Endothelial cell of umbilical vein (primary cell): ENCODE results near the gene ALG5. TPM values are rescaled to one million over a fixed set of nuclear protein-coding genes. Genes with fewer than 3 reads are reported as not detected.

Experiments used
- BruUV-seq: library from RNA; stranded (reverse); fragments of 400-500 nt; replicated peaks from 2 replicates; lab custom pipeline; 2021; lab: Mats Ljungman, UMichigan
- CTCF ChIA-PET: fragments of 300-600, 350-600 bp; sonication (Branson Sonifier 250); formaldehyde crosslinking; loops from one replicate; lab custom pipeline; 2021; ENCODE audit warnings: antibody characterized with exemption, inconsistent platforms; lab: Charles Lee
- POLR2A ChIA-PET: fragments of 300-600, 350-600 bp; sonication (Branson Sonifier 250); formaldehyde crosslinking; loops from one replicate; lab custom pipeline; 2021; ENCODE audit warnings: antibody characterized with exemption, inconsistent platforms; lab: Charles Lee
- DNase-seq: peaks from one replicate; pipeline ENCODE4 v3.0.0-alpha.2; 2011; ENCODE audit warnings: low read depth, low spot score
- FAIRE-seq: peaks from 2 replicates; lab custom pipeline; 2011; peaks lifted over from hg19 to GRCh38; lab: Jason Lieb, UNC
- H2AFZ ChIP-seq: 2 replicates; pipeline ENCODE4 v1.6.0; 2012; ENCODE audit warnings: low read depth, low read length, control low read depth, inconsistent platforms
- H3K27ac ChIP-seq: 2 replicates; pipeline ENCODE4 v1.5.1; 2011; ENCODE audit warnings: low read depth, mild to moderate bottlenecking, control low read depth, low read length, moderate library complexity; ENCODE audit not compliant: insufficient read depth
- H3K27me3 ChIP-seq, 2 experiments: 2 replicates each; pipeline versions ENCODE4 v1.6.0 to v1.6.1; 2011; ENCODE audit warnings: low read length in 2 of 2, mixed read lengths in 1 of 2; ENCODE audit not compliant: control insufficient read depth in 2 of 2, insufficient read depth in 2 of 2
- H3K36me3 ChIP-seq, 2 experiments: 2 replicates in 1 of 2; 3 replicates in 1 of 2; pipeline ENCODE4 v1.5.1; 2011; ENCODE audit warnings: low read length in 2 of 2, mild to moderate bottlenecking in 1 of 2, moderate library complexity in 1 of 2; ENCODE audit not compliant: control insufficient read depth in 2 of 2, insufficient read depth in 2 of 2; ENCODE audit errors: extremely low read depth in 1 of 2
- H3K4me1 ChIP-seq: 3 replicates; pipeline ENCODE4 v1.5.1; 2011; ENCODE audit warnings: mild to moderate bottlenecking, low read length; ENCODE audit not compliant: control insufficient read depth, insufficient read depth; ENCODE audit errors: extremely low read depth
- H3K4me2 ChIP-seq: 2 replicates; pipeline ENCODE4 v1.6.1; 2011; ENCODE audit warnings: low read length, control low read depth, mixed read lengths; ENCODE audit not compliant: insufficient read depth
- H3K4me3 ChIP-seq, 3 experiments: fragments of 200-600 bp in 1 of 3; sonication (generic), shearing (Covaris generic) in 1 of 3; replicated peaks in 1 of 3; 2 replicates each; pipeline ENCODE4 v1.5.1; 2011 to 2016; ENCODE audit warnings: control low read depth in 3 of 3, low read length in 3 of 3, mild to moderate bottlenecking in 2 of 3, inconsistent platforms in 1 of 3, low read depth in 1 of 3, moderate library complexity in 1 of 3; ENCODE audit not compliant: insufficient read depth in 1 of 3
- H3K79me2 ChIP-seq: 2 replicates; pipeline ENCODE4 v1.6.0; 2012; ENCODE audit warnings: low read length, inconsistent platforms; ENCODE audit not compliant: control insufficient read depth, insufficient read depth
- H3K9ac ChIP-seq: replicated peaks from 2 replicates; pipeline ENCODE3; 2011; ENCODE audit warnings: low read length, control low read depth; ENCODE audit not compliant: insufficient read depth; ENCODE audit errors: extremely low read depth
- H3K9me1 ChIP-seq: replicated peaks from 3 replicates; pipeline ENCODE4 v1.6.0; 2011; ENCODE audit warnings: mild to moderate bottlenecking, low read length; ENCODE audit not compliant: control insufficient read depth, insufficient read depth; ENCODE audit errors: extremely low read depth
- H3K9me3 ChIP-seq: replicated peaks from 2 replicates; pipeline ENCODE4 v1.5.1; 2012; ENCODE audit warnings: low read length, inconsistent platforms; ENCODE audit not compliant: control insufficient read depth, insufficient read depth
- H4K20me1 ChIP-seq: replicated peaks from 2 replicates; pipeline ENCODE3; 2011; ENCODE audit warnings: mild to moderate bottlenecking, low read length; ENCODE audit not compliant: control insufficient read depth, insufficient read depth; ENCODE audit errors: extremely low read depth
- EZH2 ChIP-seq: IDR thresholded peaks from 2 replicates; pipeline ENCODE4 v1.6.1; 2012; ENCODE audit warnings: borderline replicate concordance, low read depth, mild to moderate bottlenecking, moderate library complexity, low read length, inconsistent platforms; ENCODE audit not compliant: severe bottlenecking
- FOS ChIP-seq: IDR thresholded peaks from 2 replicates; pipeline ENCODE4 v1.6.1; 2011; ENCODE audit warnings: mild to moderate bottlenecking, low read length, moderate library complexity, borderline replicate concordance; ENCODE audit not compliant: insufficient read depth
- GATA2 ChIP-seq: IDR thresholded peaks from 2 replicates; pipeline ENCODE4 v1.7.0; 2011; ENCODE audit warnings: low read depth, mild to moderate bottlenecking, moderate library complexity, mixed read lengths, low read length; ENCODE audit not compliant: insufficient read length, insufficient read depth
- JUN ChIP-seq: IDR thresholded peaks from 2 replicates; pipeline ENCODE4 v1.6.1; 2011; ENCODE audit warnings: borderline replicate concordance, low read depth; ENCODE audit not compliant: insufficient read length, insufficient read depth
- MAX ChIP-seq: IDR thresholded peaks from 2 replicates; pipeline ENCODE4 v1.6.1; 2011; ENCODE audit not compliant: insufficient read depth, insufficient read length
- MYC ChIP-seq: IDR thresholded peaks from one replicate; pipeline ENCODE4 v1.6.1; 2011; ENCODE audit warnings: mild to moderate bottlenecking, low read depth, low read length
- POLR2A ChIP-seq: IDR thresholded peaks from 2 replicates; pipeline ENCODE4 v1.6.1; 2012; ENCODE audit warnings: low read depth, mild to moderate bottlenecking, control low read depth, low read length
- POLR2AphosphoS5 ChIP-seq: IDR thresholded peaks from 2 replicates; pipeline ENCODE4 v1.6.1; 2012; ENCODE audit warnings: low read depth, mild to moderate bottlenecking, control low read depth, low read length, moderate library complexity; ENCODE audit not compliant: insufficient read depth
- dilution Hi-C: fragments of 300-500 bp; cut with MboI; formaldehyde crosslinking; loops from one replicate; pipeline ENCODE4 v1.15.0; 2019; ENCODE audit warnings: low sequenced_read_pairs; ENCODE audit not compliant: extremely low pct_ligation_motif_present
- intact Hi-C: fragments of 100-400 bp; cut with micrococcal nuclease; formaldehyde crosslinking; loops from one replicate; pipeline ENCODE4 v1.10.0; 2022
- polyA plus RNA-seq, 4 experiments: library from polyadenylated mRNA; depleted of rRNA in 3 of 4; stranded (reverse) in 3 of 4; unstranded in 1 of 4; fragments of >200 nt; gene quantifications; 2 replicates each; pipeline versions ENCODE4 v1.2.1 to v1.2.3, GENCODE V29; 2011 to 2012; ENCODE audit warnings: missing spikeins in 1 of 4
- total RNA-seq: library from RNA; stranded (reverse); gene quantifications from 2 replicates; pipeline ENCODE4 v1.2.3, GENCODE V29; 2021
- TF ChIP-seq, protein P1 (sequence below), 2 donors: IDR thresholded peaks; 1 replicate in 1 of 2; 2 replicates in 1 of 2; pipeline ENCODE4 v1.5.1; 2011; ENCODE audit warnings: low read length in 2 of 2, mild to moderate bottlenecking in 2 of 2, moderate library complexity in 2 of 2, control low read depth in 1 of 2, inconsistent platforms in 1 of 2, low read depth in 1 of 2; ENCODE audit not compliant: insufficient read depth in 1 of 2; ENCODE audit errors: extremely low read depth in 1 of 2

Gene ALG5
- total and polyA plus RNA-seq, 2 donors (not counting 3 experiments of a cell fraction or from before 2014, with no cell fraction given) = 24.4 to 29.3 TPM

DNA sequence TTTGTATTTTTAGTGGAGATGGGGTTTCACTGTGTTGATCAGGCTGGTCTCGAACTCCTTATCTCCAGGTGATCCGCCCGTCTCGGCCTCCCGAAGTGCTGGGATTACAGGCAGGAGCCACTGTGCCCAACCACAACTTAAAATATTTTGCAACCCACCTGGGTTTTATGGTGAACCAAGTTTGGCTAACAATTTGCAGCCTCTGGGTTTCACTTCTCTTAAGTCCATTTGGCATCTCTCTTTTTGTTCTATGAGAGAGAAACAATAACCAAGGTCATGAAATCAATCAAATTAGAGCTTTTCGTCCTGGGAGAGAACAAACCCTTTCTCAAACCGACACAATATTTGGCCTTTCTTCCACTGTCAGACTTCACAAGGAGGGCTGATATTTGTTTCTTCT lies 73.5 kb downstream of the ALG5 start:
- Histone ChIP-seq H3K9me1 (no peaks in the 10 kb centered on the region), H3K36me3 (no peaks in the 10 kb centered on the region), H3K4me2 (no peak overlapping the region), H3K9me3 (no peaks in the 10 kb centered on the region), H4K20me1 (no peaks in the 10 kb centered on the region), H3K4me1 (no peaks in the 10 kb centered on the region), H3K27ac (no peak overlapping the region), H3K79me2 (no peaks in the 10 kb centered on the region), H2AFZ (no peak overlapping the region), H3K9ac (no peak overlapping the region), H3K4me3 (no peak overlapping the region), H3K27me3 (no peaks in the 10 kb centered on the region)
- dilution Hi-C loops = no loop called here
- FAIRE-seq (no peak), DNase-seq (no peak)
- POLR2A ChIA-PET = no interaction called here
- intact Hi-C loops = no loop called here
- no TSS peak for BruUV-seq
- no peak for TF ChIP-seq POLR2A
- no peak for TF ChIP-seq EZH2
- TF ChIP-seq MYC = no peak
- TF ChIP-seq JUN = no peak
- TF ChIP-seq, protein P1, sequence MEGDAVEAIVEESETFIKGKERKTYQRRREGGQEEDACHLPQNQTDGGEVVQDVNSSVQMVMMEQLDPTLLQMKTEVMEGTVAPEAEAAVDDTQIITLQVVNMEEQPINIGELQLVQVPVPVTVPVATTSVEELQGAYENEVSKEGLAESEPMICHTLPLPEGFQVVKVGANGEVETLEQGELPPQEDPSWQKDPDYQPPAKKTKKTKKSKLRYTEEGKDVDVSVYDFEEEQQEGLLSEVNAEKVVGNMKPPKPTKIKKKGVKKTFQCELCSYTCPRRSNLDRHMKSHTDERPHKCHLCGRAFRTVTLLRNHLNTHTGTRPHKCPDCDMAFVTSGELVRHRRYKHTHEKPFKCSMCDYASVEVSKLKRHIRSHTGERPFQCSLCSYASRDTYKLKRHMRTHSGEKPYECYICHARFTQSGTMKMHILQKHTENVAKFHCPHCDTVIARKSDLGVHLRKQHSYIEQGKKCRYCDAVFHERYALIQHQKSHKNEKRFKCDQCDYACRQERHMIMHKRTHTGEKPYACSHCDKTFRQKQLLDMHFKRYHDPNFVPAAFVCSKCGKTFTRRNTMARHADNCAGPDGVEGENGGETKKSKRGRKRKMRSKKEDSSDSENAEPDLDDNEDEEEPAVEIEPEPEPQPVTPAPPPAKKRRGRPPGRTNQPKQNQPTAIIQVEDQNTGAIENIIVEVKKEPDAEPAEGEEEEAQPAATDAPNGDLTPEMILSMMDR (IDR thresholded peaks at IDR 0.05; ENCODE audit: extremely low read depth in 1 of 2, insufficient read depth in 1 of 2, low read depth in 1 of 2, low read length in 2 of 2) = no peak
- no peak for TF ChIP-seq GATA2
- no peak for TF ChIP-seq MAX
- no peak for TF ChIP-seq FOS
- TF ChIP-seq POLR2AphosphoS5 = no peak
- CTCF ChIA-PET = no interaction called here
